GM19193 (cell line): Measurements from ENCODE around the gene ZSWIM1.

Experiments used
- POLR2A ChIP-seq: IDR thresholded peaks from 4 replicates; pipeline ENCODE4 v1.6.1; 2011; ENCODE audit not compliant: insufficient read depth, insufficient read length; ENCODE audit errors: extremely low read depth

The ZSWIM1 gene

GRCh38 chr20:45905505-45906079, 24.6 kb downstream of the ZSWIM1 start:
- TF ChIP-seq POLR2A = no peak

DNA sequence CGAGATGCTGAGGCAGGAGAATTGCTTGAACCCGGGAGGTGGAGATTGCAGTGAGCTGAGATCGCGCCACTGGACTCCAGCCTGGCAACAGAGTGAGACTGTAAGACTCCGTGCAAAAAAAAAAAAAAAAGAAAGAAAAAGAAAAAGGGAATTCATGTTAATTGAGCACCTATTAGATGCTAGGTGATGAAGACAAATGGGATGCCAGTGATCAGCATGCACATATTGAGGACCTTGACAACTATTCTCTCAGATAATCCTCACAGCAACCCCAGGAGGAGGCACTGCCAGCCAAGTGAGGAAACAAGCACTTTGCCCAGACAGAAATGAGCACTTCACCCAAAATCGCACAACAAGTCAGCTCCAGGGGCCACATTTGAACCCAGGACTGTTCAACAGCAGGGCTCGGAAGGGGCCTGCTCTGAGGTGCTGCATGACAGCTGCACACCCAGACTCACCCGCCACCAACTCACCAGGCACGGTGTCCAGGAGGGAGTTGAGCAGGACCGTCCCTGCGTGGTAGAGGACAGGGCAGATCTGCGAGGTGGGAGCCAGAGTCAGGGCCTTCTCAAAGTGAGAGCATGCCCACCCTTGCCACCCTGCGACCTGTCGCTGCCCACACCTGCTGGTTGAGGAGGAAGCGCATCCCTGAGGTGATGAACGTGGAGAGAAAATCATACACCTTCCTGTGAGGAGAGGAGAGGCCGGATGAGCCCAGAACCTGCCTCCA, 26.4 kb downstream of the ZSWIM1 start:
- TF ChIP-seq POLR2A = no peak

- TF ChIP-seq POLR2A = no peak
Measured at GRCh38 chr20:45908084-45908483, 27.1 kb downstream of the ZSWIM1 start.

GRCh38 chr20:45909336-45909808, 28.3 kb downstream of the ZSWIM1 start:
- TF ChIP-seq POLR2A = no peak

GRCh38 chr20:45909817-45910669, 29.0 kb downstream of the ZSWIM1 start:
- TF ChIP-seq POLR2A = no peak

- TF ChIP-seq POLR2A = peak; percentile 44
Measured at GRCh38 chr20:45910670-45911485, 29.9 kb downstream of the ZSWIM1 start.

DNA sequence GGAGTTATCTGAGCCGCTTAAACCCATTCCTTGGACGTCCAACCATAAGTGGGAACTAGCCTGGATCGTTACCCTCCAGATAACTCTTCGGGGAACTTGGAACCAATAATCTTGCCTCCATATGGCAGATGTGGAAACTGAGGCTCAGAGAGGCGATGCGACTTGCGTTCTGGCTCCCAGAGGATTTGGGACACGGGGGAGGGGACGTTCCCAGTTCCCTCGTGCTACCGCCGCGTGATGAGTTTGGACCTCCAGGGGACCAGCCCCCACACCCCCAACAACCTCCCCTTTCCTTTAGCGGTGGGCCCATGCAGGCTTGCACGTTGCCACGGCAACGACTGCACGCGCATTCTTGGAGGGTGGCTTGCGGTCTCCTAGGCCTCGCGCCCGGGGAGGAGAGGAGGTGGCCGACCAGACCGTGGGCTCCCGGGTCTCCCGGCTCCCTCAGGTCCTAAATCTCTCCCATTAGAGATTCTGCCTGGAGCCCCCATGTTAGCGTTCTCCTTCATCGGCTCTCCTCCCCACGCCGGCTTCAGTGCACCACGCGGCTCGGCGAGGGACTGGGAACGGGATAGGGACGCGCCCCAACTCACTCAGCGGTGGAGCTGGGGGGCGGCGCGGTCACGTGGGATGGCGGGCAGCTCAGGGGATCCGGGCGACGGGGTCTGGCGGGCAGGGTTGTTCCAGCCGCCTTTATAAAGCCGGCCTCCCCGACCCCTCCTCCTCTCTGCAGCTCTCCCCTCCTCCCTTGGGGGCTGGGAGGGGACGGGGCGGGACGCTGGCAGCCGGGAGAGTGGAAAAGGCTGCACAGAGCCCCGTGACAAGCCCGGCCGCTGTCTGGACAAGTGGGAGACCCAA, 30.7 kb downstream of the ZSWIM1 start, which contains the start of gene PLTP:
Gene PLTP (minus strand): TSS at position 670 of the 858 bp plus-strand sequence. CDS start 703 bp downstream, outside the sequence.
- peak; percentile 17 for TF ChIP-seq POLR2A

DNA sequence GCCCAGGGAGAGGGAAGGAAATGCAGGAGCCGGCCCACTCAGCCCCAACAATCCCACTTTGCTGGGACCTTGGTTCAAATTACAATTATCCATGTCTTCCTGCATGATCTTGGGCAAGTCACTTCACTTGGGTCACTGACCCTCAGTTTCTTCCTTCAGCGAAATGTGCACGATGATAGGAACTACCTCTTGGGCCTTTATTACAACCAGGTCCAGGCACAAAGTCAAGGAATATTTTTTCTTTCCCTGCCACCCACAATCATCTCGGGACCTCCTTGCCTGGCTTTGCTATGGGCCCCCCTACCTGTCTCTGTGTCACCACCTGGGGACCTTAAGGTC, 31.3 kb downstream of the ZSWIM1 start:
- TF ChIP-seq POLR2A = no peak

DNA sequence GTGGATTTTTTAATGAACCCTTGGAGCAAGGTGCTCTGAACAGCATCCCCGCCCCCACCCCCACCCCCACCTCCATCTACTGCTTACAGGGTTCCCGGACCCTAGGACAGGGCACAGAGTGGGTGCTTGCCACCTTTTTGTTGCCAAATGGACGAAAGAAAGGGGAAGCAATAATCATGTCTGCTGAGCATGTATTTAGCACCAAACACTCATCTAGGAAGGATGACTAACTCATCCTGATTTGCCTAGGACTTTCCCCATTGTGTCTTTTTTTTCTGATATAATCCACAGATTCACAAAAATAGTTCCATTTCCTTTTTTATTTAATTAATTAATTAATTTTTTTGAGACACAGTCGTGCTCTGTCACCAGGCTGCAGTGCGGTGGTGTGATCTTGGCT, 32.1 kb downstream of the ZSWIM1 start:
- no peak for TF ChIP-seq POLR2A

- TF ChIP-seq POLR2A = no peak
Measured at GRCh38 chr20:45917790-45918141, 36.7 kb downstream of the ZSWIM1 start.

- no peak for TF ChIP-seq POLR2A
Measured at GRCh38 chr20:45918182-45918737, 37.2 kb downstream of the ZSWIM1 start.

DNA sequence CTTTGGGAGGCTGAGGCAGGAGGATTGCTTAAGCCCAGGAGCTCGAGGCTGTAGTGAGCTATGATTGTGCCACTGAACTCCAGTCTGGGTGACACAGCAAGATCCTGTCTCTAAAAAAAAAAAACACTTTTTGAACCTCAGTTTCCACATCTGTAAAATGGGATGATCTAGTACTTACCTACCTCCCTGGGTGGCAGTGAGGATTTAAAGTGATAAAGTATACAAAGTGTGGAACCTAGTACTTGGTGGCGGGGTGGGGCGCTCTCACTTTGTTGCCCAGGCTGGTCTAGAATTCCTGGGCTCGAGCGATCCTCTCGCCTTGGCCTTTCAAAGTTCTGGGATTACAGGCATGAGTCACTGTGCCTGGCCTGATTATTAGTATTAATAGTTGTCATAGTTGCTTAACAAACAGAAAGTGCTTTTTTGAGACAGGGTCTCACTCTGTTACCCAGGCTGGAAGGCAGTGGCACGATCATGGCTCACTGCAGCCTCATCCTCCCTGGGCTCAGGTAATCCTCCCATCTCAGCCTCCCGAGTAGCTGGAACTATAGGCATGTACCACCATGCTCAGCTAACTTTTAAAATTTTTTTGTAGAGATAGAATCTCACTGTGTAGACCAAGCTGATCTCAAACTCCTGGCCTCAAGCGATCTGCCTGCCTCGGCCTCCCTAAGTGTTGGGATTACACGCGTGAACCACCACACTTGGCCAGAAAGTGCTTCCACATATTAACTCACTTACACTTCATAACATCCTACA, 37.9 kb downstream of the ZSWIM1 start:
- TF ChIP-seq POLR2A = no peak

DNA sequence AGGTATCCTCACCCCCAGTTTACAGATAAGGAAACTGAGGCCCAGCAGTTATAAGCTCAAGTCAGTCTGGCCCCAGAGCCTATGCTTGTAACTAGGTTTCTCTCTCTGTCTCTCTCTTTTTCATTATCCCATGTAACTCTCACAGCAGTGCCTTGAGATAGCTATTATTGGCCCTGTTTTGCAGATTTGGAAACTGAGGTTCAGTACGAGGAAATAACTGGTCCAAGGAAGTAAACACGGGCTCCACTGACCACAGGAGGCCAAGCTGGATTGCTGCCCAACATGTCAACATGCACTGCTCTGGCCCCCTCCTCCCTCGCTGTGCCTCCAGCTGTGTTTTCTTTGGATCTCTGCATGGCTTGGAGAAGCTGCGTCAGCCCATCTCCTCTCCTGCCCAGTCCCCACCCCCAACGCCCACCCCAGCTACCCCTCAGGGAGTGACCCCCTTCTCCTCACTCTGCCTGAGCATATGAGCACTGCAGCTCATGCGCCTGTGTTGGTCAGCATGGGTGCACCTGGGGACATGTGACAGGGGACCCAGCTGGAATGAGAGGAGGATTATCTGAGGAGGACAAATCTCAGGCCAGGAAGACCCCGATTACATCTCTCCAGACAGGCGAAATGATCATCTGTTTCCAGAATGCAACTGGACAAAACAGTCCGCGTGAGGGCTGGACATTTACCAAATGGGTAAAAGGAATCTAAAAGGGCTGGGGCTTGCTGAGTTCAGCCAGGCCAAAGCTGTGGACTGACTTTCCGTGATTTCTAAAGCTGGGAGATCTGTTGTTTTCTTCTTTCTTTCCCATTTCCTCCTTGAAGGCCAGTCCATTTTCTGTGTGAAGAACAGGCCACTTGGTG, 38.7 kb downstream of the ZSWIM1 start:
- TF ChIP-seq POLR2A = no peak
